ENCODE measurements around the gene HS1BP3.
A peak's percentile ranks its signal among the peaks of the same experiment; 100 is the strongest.

HS1BP3 gene

DNA sequence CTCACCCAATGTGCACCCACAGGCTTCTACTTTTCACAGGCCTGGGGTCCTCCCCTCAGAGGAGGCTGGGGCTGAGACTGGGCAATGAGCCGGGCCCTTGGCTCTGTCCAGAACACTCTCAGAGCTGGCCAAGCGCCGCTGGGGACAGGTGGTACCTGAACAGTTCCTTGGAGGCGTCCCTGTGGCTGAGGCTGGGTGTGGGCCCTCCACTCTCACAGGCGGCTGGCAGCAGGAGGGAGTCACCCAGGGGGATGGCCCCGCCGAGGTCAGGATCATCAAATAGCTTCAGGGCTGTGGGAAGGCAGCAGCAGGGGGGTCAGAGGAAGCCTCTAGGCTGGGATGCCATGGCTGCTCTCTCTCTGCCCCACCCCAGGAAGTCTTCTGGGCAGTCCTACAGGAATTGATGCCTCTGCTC is 27.1 kb downstream of the HS1BP3 start:
- Mint-ChIP-seq H3K4me1 (no peaks in the 10 kb centered on the region), H3K9me3 (no peaks in the 10 kb centered on the region), H3K27me3 (no peaks in the 10 kb centered on the region), H3K27ac (no peak overlapping the region), H3K4me3 (no peak overlapping the region)
- no peak for DNase-seq
- no peak for ATAC-seq

DNA sequence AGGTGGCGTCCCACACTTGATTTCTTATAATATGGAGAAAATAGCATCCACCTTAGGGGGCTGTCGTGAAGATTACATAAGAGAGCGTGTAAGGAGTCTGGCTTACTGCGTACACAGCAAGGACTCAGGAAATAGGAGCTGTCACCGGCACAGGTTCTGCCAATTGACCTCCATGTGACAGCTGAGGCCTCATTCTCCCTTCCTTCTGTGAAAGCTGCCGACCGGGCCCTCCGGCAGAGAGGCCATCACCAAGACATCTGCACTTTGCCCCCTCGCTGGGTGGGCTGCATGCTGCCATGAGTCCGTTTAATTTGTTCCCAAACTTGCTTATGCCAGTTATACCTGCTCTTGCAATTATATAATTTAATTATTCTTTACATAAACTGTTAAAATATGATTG is 27.7 kb downstream of the HS1BP3 start:
- Mint-ChIP-seq H3K9me3 (no peaks in the 10 kb centered on the region), H3K4me1 (no peaks in the 10 kb centered on the region)

GRCh38 chr2:20622731-20623130 is 28.2 kb downstream of the HS1BP3 start:
- no peak overlapping the region for H3K4me3 Mint-ChIP-seq
- H3K9me3 Mint-ChIP-seq, result no peaks in the 10 kb centered on the region
- no peak for DNase-seq
- no peak overlapping the region for H3K27ac Mint-ChIP-seq
- no peaks in the 10 kb centered on the region for H3K27me3 Mint-ChIP-seq
- H3K4me1 Mint-ChIP-seq, result no peaks in the 10 kb centered on the region
- ATAC-seq, result no peak

More for the DNA sequence above, 27.7 kb downstream of the HS1BP3 start:
- no peak for ATAC-seq
- H3K27me3 Mint-ChIP-seq, result no peaks in the 10 kb centered on the region
- DNase-seq, result no peak
- H3K27ac Mint-ChIP-seq, result no peak overlapping the region
- no peak overlapping the region for H3K4me3 Mint-ChIP-seq

DNA sequence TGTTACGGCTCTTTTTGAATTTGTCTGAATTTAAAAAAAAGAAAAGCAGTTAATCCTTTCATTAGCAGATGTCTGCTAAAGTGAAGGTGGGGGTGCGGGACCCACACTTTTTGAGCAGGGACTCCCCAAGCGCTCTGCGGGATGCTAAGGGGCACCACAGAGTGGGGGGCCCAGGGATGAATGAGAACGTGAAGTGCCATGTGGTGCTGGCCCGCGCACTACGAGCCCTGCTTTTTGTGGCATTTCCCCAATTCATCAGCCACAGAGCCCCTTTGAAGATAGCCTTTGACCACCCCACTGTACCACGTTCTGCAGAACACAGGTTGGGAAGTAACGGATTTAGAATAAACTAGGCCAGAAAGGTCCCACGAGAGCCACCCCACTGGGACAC is 28.6 kb downstream of the HS1BP3 start:
- DNase-seq (no peak), ATAC-seq (no peak)
- Mint-ChIP-seq H3K9me3 (no peaks in the 10 kb centered on the region), H3K4me3 (no peak overlapping the region), H3K27ac (no peak overlapping the region), H3K4me1 (no peaks in the 10 kb centered on the region), H3K27me3 (no peaks in the 10 kb centered on the region)

GRCh38 chr2:20621366-20622295 is 29.3 kb downstream of the HS1BP3 start:
- H3K27ac Mint-ChIP-seq, result peak overlapping the region in 1 of 2 donors; percentile 33

DNA sequence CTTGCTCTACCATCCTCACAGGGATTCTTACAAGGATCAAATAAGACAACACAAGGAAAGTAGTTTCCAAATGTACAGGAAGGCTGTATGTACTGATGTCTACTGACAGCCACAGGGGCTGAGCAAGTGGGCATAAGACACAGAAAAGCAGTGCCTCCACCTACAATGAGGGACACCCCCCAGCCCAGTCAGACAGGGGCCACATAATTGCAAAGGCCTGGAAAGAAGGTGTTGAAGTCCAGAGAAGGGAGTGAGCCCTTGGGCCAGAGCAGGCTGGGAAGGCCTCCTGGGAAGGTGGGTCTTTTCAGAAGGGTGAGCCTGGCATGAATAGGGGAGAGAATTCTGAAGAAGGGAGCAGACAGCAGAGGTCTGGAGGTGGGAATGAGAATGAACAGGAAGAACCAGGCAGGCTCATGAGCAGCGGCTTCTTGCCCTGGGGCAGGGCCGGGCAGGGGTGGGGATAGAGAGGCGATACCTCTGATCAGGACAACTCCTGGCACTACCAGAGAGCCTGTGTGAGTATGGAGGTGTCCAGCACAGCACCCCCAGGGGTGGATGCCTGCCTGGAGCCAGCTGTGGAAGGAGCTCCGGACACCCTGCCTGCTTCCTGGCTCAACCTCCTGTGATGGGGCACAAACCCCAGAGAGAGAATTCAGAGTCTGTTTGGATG is 30.1 kb downstream of the HS1BP3 start:
- ATAC-seq (no peak), DNase-seq (no peak)
- H3K27me3 Mint-ChIP-seq, result no peaks in the 10 kb centered on the region
- no peaks in the 10 kb centered on the region for H3K9me3 Mint-ChIP-seq
- no peaks in the 10 kb centered on the region for H3K4me1 Mint-ChIP-seq
- H3K4me3 Mint-ChIP-seq, result no peak overlapping the region
- peak overlapping the region in 1 of 2 donors; percentile 81 for H3K27ac Mint-ChIP-seq

More at GRCh38 chr2:20621366-20622295, 29.3 kb downstream of the HS1BP3 start:
- no peaks in the 10 kb centered on the region for H3K27me3 Mint-ChIP-seq
- H3K9me3 Mint-ChIP-seq, result no peaks in the 10 kb centered on the region
- H3K4me3 Mint-ChIP-seq, result no peak overlapping the region
- H3K4me1 Mint-ChIP-seq, result no peaks in the 10 kb centered on the region
- no peak for DNase-seq
- ATAC-seq, result no peak

DNA sequence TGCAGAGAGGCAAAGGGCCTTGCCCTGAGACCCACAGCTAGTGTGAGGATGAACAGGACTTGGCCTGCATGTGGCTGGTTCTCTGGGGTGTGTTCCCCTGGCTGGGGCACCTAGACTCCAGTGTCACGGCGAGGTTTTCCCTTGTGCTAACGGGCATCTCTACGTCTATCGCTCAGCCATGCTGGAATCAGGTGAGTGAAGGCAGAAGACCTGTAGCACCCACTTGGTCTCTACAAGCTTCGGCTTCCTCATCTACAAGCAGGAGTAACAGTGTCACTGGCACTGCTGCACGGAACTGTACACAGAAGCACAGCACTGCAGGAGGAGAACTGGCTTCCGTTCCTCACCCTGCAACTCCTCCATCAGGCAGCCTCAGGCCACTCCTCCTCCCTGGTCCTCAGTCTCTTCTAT is 30.6 kb downstream of the HS1BP3 start:
- no peaks in the 10 kb centered on the region for H3K27me3 Mint-ChIP-seq
- H3K4me3 Mint-ChIP-seq, result no peak overlapping the region
- peak overlapping the region in 1 of 2 donors; percentile 81 for H3K27ac Mint-ChIP-seq
- no peaks in the 10 kb centered on the region for H3K4me1 Mint-ChIP-seq
- H3K9me3 Mint-ChIP-seq, result no peaks in the 10 kb centered on the region
- no peak for ATAC-seq
- DNase-seq, result no peak

DNA sequence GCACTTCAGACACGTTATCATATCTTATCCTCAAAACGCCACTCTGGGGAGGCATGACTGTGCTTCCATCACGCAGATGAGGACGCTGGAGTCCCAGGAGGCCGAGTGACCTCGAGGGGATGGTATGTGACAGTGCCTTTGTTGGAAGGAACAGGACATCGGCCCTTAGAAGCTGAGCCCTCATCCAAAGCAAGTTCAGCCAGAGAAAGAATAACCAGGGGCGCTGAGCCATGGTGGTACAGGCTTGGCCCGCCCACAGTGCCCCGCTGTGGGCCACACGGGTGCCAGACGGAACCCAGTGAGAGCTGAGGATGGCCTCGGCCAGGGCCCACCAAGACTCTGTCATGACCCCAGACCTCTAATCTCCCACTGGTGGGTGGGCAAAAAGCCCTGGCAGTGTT is 31.3 kb downstream of the HS1BP3 start:
- no peaks in the 10 kb centered on the region for H3K4me1 Mint-ChIP-seq
- no peak overlapping the region for H3K27ac Mint-ChIP-seq

DNA sequence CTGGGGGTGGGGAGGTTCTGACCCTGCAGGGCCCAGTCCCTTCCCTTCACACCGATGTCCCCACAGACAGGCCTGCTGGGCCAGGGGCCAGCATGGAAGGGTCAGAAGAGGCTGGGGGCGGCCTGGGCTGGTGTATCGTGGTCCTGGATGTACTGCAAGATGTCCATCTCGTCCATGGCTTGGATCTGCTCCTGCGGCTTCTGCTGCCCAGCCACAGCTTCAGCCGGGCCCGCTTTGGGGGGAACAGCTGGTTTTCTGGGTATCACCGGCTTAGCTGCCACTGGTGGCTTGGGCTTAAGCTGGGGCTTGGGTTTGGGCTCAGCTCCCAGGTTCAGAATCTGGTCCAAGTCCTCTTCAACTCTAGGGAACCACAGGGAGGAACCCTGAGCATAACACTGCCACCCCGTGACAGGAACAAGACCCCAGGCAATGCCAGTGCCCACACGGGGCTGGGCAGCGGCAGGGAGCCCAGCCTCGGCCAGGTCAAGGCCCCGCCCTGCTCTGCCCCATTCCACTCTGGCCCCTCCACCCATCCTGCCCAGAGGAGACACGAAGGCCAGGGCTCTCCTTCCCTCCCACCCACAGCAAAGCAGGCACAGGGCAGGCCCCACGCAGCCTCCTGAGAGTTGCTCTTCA is 31.9 kb downstream of the HS1BP3 start:
- Mint-ChIP-seq H3K4me3 (no peak overlapping the region), H3K9me3 (no peaks in the 10 kb centered on the region), H3K27ac (no peak overlapping the region), H3K4me1 (no peaks in the 10 kb centered on the region), H3K27me3 (no peaks in the 10 kb centered on the region)
- no peak for DNase-seq
- no peak for ATAC-seq

More for the DNA sequence above, 31.3 kb downstream of the HS1BP3 start:
- no peak for DNase-seq
- no peaks in the 10 kb centered on the region for H3K27me3 Mint-ChIP-seq
- no peak overlapping the region for H3K4me3 Mint-ChIP-seq
- no peaks in the 10 kb centered on the region for H3K9me3 Mint-ChIP-seq
- no peak for ATAC-seq

DNA sequence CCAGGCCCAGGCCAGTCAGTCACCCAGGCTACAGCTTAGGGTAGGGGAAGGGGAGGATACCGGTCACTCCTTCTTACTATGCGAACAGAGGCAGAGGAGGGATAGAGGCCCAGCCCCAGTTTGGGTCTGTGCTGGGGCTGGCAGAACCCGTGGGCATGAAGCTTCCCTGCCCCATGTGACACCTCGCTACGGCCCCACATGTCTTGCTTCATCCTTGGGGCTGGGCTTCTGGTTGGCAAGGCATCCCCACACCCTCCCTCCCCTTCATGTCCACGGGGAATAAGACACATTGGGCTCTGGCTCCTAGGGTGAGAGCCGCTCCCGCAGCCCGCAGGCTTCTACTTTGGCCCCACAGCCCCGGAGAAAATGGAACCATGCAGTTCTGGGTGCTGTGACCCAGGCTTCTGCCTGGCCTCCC is 32.4 kb downstream of the HS1BP3 start:
- ATAC-seq (peak; percentile 39), DNase-seq (no peak)
- H3K27ac Mint-ChIP-seq, result no peak overlapping the region
- H3K4me3 Mint-ChIP-seq, result no peak overlapping the region
- no peaks in the 10 kb centered on the region for H3K4me1 Mint-ChIP-seq
- no peaks in the 10 kb centered on the region for H3K9me3 Mint-ChIP-seq
- no peaks in the 10 kb centered on the region for H3K27me3 Mint-ChIP-seq

DNA sequence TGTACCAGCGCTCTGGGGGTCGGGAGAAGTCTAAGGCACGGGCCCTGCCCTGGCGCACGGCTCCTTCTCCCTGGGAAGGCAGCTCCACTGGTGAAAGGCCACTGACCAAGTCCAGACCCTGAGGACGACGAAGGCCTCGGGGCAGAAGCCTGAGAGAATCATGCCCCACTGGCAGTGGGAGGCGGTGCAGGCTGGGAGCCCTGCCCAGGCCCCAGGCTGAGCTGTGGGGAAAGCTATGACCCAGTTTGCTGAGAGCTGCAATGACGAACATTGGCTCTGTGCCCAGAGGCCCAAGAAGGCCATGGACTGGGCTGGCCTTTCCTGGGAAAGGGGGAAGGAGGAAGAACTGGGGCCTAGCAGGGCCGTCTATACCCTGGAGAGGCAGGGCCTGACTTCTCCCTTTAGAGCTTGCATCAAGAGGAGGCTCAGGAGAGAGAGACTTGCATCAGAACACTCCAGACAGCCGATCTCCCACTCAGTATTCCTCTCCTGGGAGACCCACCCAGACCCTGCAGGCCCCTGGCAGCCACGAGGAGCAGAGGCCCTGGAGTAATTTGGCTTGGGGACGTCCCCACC is 32.9 kb downstream of the HS1BP3 start:
- no peaks in the 10 kb centered on the region for H3K9me3 Mint-ChIP-seq
- no peaks in the 10 kb centered on the region for H3K27me3 Mint-ChIP-seq
- H3K4me1 Mint-ChIP-seq, result no peaks in the 10 kb centered on the region
- peak; percentile 5 for ATAC-seq
- no peak for DNase-seq
- no peak overlapping the region for H3K4me3 Mint-ChIP-seq
- H3K27ac Mint-ChIP-seq, result peak overlapping the region in 1 of 2 donors; percentile 59

GRCh38 chr2:20617081-20617575 is 33.8 kb downstream of the HS1BP3 start:
- no peaks in the 10 kb centered on the region for H3K9me3 Mint-ChIP-seq
- no peak for DNase-seq
- peak overlapping the region in 1 of 2 donors; percentile 27 for H3K27ac Mint-ChIP-seq
- H3K27me3 Mint-ChIP-seq, result no peaks in the 10 kb centered on the region
- H3K4me3 Mint-ChIP-seq, result no peak overlapping the region
- H3K4me1 Mint-ChIP-seq, result no peaks in the 10 kb centered on the region
- no peak for ATAC-seq

DNA sequence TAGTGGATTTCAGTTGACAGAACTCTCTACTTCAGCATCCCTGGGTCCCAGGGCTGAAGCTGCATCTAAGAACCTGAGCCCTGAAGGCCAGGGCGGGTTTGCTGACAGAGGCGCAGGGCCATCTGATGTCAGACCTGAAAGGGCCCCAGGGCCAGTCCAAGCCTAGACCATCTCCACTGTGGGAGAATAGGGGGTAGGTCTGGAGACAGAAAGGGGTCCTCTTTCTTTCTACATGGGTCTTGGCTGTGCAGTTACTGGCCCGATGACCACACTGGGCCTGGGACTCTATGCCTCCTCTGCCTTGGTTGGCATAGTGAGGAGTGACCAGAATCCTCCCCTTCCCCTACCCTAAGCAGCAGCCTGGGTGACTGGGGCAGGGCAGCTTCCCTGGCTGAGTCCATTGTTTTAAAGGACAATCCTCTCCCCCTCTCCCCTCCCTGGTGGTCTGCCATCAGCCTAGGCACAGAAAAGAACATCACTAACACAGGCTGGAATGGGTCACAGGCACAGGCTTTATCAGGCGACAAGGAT is 34.5 kb downstream of the HS1BP3 start:
- no peaks in the 10 kb centered on the region for H3K4me1 Mint-ChIP-seq
- no peak overlapping the region for H3K4me3 Mint-ChIP-seq
- ATAC-seq (no peak), DNase-seq (no peak)
- no peaks in the 10 kb centered on the region for H3K27me3 Mint-ChIP-seq
- peak overlapping the region in 1 of 2 donors; percentile 92 for H3K27ac Mint-ChIP-seq
- no peaks in the 10 kb centered on the region for H3K9me3 Mint-ChIP-seq

GRCh38 chr2:20615466-20616241 is 35.2 kb downstream of the HS1BP3 start:
- H3K9me3 Mint-ChIP-seq, result no peaks in the 10 kb centered on the region
- H3K27me3 Mint-ChIP-seq, result no peaks in the 10 kb centered on the region
- H3K4me3 Mint-ChIP-seq, result no peak overlapping the region
- no peak overlapping the region for H3K27ac Mint-ChIP-seq
- no peak for ATAC-seq
- H3K4me1 Mint-ChIP-seq, result no peaks in the 10 kb centered on the region
- no peak for DNase-seq
